T-cell (primary cell): ENCODE results near the gene CFAP300. TPM values are rescaled to one million over a fixed set of nuclear protein-coding genes. Genes with fewer than 3 reads are reported as not detected.

Source experiments
- ATAC-seq, 4 experiments: fragments of 200-7000 bp in 3 of 4; fragments of 150-1000 bp in 1 of 4; cut with Tn5 transposase; replicated peaks in 1 of 4; 1 replicate in 3 of 4; 2 replicates in 1 of 4; pipeline ENCODE4 v1.10.0; 2021; ENCODE audit warnings: moderate library complexity in 3 of 4, mild to moderate bottlenecking in 2 of 4, moderate number of reproducible peaks in 1 of 4
- CTCF ChIA-PET, 2 donors: fragments of 300-600 bp; sonication (Branson Sonifier 250); formaldehyde crosslinking; loops; one replicate each; lab custom pipeline; 2022; ENCODE audit warnings: antibody characterized with exemption in 2 of 2; lab: Charles Lee
- POLR2A ChIA-PET, 2 donors: fragments of 300-600 bp; sonication (Branson Sonifier 250); formaldehyde crosslinking; loops; one replicate each; lab custom pipeline; 2022; ENCODE audit warnings: antibody characterized with exemption in 2 of 2; lab: Charles Lee
- DNase-seq, 35 experiments: peaks; one replicate each; pipeline versions ENCODE4 v3.0.0 to v3.0.0-alpha.2; 2013 to 2023
- H3K27ac ChIP-seq: one replicate; pipeline ENCODE4 v1.5.1; 2013; ENCODE audit warnings: low read length
- H3K27me3 ChIP-seq, 2 experiments: replicated peaks in 1 of 2; 1 replicate in 1 of 2; 2 replicates in 1 of 2; pipeline versions ENCODE4 v1.6.1 to v1.7.0; 2013; ENCODE audit warnings: low read length in 1 of 2, mixed read lengths in 1 of 2; ENCODE audit not compliant: control insufficient read depth in 2 of 2, insufficient read depth in 2 of 2; ENCODE audit errors: extremely low read depth in 1 of 2
- H3K36me3 ChIP-seq, 2 donors: 1 replicate in 1 of 2; 2 replicates in 1 of 2; pipeline versions ENCODE4 v1.6.1 to v1.7.0; 2013; ENCODE audit warnings: low read length in 1 of 2; ENCODE audit not compliant: control insufficient read depth in 2 of 2, insufficient read depth in 1 of 2; ENCODE audit errors: extremely low read depth in 1 of 2
- H3K4me1 ChIP-seq, 2 experiments: 1 replicate in 1 of 2; 2 replicates in 1 of 2; pipeline versions ENCODE4 v1.6.1 to v1.7.0; 2013; ENCODE audit warnings: low read length in 2 of 2, mixed read lengths in 1 of 2; ENCODE audit not compliant: insufficient read depth in 2 of 2, control insufficient read depth in 1 of 2; ENCODE audit errors: extremely low read depth in 1 of 2
- H3K4me3 ChIP-seq, 2 donors: 1 replicate in 1 of 2; 2 replicates in 1 of 2; pipeline versions ENCODE4 v1.5.1 to v1.7.0; 2013; ENCODE audit warnings: mild to moderate bottlenecking in 2 of 2, low read length in 1 of 2, moderate library complexity in 1 of 2; ENCODE audit not compliant: control insufficient read depth in 1 of 2; ENCODE audit errors: extremely low read depth in 1 of 2
- H3K9me3 ChIP-seq: 2 replicates; pipeline ENCODE4 v1.7.0; 2013
- H3K27ac Mint-ChIP-seq, 2 donors: one replicate each; pipeline ENCODE4 v1.8.0; 2020 to 2021; ENCODE audit warnings: mild to moderate bottlenecking in 2 of 2, mixed read lengths in 2 of 2
- H3K27me3 Mint-ChIP-seq, 2 donors: one replicate each; pipeline ENCODE4 v1.8.0; 2021 to 2022; ENCODE audit warnings: mixed read lengths in 2 of 2
- H3K36me3 Mint-ChIP-seq: one replicate; pipeline ENCODE4 v1.8.0; 2021; ENCODE audit warnings: mixed read lengths
- H3K4me1 Mint-ChIP-seq, 3 donors: one replicate each; pipeline ENCODE4 v1.8.0; 2020 to 2022; ENCODE audit warnings: mixed read lengths in 3 of 3, mild to moderate bottlenecking in 1 of 3
- H3K4me3 Mint-ChIP-seq, 3 donors: one replicate each; pipeline ENCODE4 v1.8.0; 2020 to 2022; ENCODE audit warnings: mild to moderate bottlenecking in 3 of 3, mixed read lengths in 3 of 3, moderate library complexity in 3 of 3
- H3K9me3 Mint-ChIP-seq, 3 donors: one replicate each; pipeline ENCODE4 v1.8.0; 2020 to 2022; ENCODE audit warnings: mixed read lengths in 3 of 3
- WGBS: methylation state at CpG from one replicate; pipeline ENCODE4 v1.1.5; 2013; ENCODE audit warnings: missing lambda C conversion rate; ENCODE audit not compliant: insufficient coverage; 5-methylcytosine and 5-hydroxymethylcytosine counted together
- total RNA-seq, 35 experiments: library from RNA in 6 of 35; stranded (reverse) in 6 of 35; fragments of 120-200 nt in 1 of 35; gene quantifications; one replicate each; pipeline versions ENCODE4 v1.2.1 to v1.2.4 and lab custom pipeline; 2013 to 2026

The CFAP300 gene
- total RNA-seq, 5 donors from 2014 or later (not counting 1 experiment from before 2014, with no cell fraction given) = not detected

DNA sequence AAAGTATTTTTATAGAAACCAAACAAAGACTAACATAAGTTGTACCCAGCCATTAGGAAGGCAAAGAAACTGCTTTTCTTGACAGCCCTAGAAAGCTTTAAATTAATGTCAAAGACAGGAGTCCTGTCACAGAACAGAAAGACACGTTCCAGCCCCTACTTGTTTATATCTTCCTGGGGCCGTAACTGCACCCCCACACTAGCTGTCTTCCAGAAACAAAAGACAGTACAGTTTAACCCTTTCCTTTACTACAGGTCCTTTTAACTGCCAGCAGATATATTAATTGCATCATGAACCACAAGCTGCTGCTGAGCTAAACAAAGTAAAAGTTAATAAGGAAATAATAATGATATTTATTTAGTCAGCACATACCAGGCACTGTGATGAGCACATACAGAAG, 20.3 kb upstream of the CFAP300 start:
- Histone ChIP-seq H3K36me3 (no peaks in the 10 kb centered on the region), H3K27me3 (peaks cover 3 to 7% of the 10 kb centered on the region in 2 experiments), H3K4me1 (no peaks in the 10 kb centered on the region), H3K27ac (no peak overlapping the region), H3K9me3 (no peaks in the 10 kb centered on the region), H3K4me3 (no peak overlapping the region)
- CTCF ChIA-PET = no interaction called here
- Mint-ChIP-seq H3K27me3 (peaks cover 25 to 28% of the 10 kb centered on the region in 2 donors), H3K9me3 (no peaks in the 10 kb centered on the region), H3K4me3 (no peak overlapping the region), H3K36me3 (no peaks in the 10 kb centered on the region), H3K4me1 (no peaks in the 10 kb centered on the region), H3K27ac (no peak overlapping the region)
- ATAC-seq (no peak), DNase-seq (no peak)
- WGBS = no CpG with 5 or more reads among the region's 2 CpGs
- POLR2A ChIA-PET = no interaction called here

DNA sequence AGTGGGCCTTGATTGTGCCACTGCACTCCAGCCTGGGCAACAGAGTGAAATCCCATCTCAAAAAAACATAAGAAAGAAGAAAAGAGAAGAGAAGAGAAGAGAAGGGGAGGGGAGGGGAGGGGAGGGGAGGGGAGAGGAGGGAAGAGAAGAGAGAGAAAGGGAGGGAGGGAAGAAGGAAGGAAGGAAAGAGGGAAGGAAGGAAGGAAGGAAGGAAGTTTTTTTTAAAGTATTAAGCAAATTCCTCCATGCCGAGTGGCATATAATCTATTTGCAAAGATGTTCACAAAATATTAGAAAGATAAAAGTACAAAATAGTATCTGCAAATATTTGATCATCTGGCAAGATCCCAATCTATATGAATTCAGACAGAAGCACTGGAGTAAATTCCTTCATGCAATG, 10.5 kb upstream of the CFAP300 start:
- Mint-ChIP-seq H3K9me3 (peaks cover 0 to 9% (median 3%) of the 10 kb centered on the region in 3 donors), H3K4me1 (no peaks in the 10 kb centered on the region), H3K27me3 (peaks cover 13 to 18% of the 10 kb centered on the region in 2 donors), H3K27ac (no peak overlapping the region), H3K36me3 (no peaks in the 10 kb centered on the region), H3K4me3 (no peak overlapping the region)
- ChIA-PET POLR2A (no interaction called here), CTCF (no interaction called here)
- DNase-seq = no peak
- Histone ChIP-seq H3K4me3 (no peak overlapping the region), H3K4me1 (no peaks in the 10 kb centered on the region), H3K9me3 (no peaks in the 10 kb centered on the region), H3K27me3 (peaks cover 0 to 5% of the 10 kb centered on the region in 2 experiments), H3K27ac (no peak overlapping the region), H3K36me3 (no peaks in the 10 kb centered on the region)
- no peak for ATAC-seq
- no CpG with 5 or more reads among the region's 1 CpG for WGBS

- H3K4me3 ChIP-seq = peak overlapping the region; percentile 13 to 54
- ATAC-seq = no peak
- peaks cover 0 to 2% (median 0%) of the 10 kb centered on the region in 3 donors for H3K9me3 Mint-ChIP-seq
- H3K9me3 ChIP-seq = peaks cover 4% of the 10 kb centered on the region
- H3K27ac Mint-ChIP-seq = no peak overlapping the region
- CTCF ChIA-PET = no interaction called here
- H3K4me1 ChIP-seq = peaks cover 0 to 7% of the 10 kb centered on the region in 2 experiments
- no peaks in the 10 kb centered on the region for H3K36me3 Mint-ChIP-seq
- POLR2A ChIA-PET = no interaction called here
- H3K27me3 Mint-ChIP-seq = peaks cover 41 to 44% of the 10 kb centered on the region in 2 donors
- no CpG with 5 or more reads among the region's 4 CpGs for WGBS
- H3K36me3 ChIP-seq = no peaks in the 10 kb centered on the region
- H3K27ac ChIP-seq = no peak overlapping the region
- peak overlapping the region; percentile 39 to 69 (median 49) for H3K4me3 Mint-ChIP-seq
- H3K4me1 Mint-ChIP-seq = peaks cover 6 to 9% (median 8%) of the 10 kb centered on the region in 3 donors
- peaks cover 18 to 22% of the 10 kb centered on the region in 2 experiments for H3K27me3 ChIP-seq
- no peak for DNase-seq
These were observed 396 bp upstream of the CFAP300 start for GRCh38 chr11:102046841-102047240.

- Histone ChIP-seq H3K4me1 (peaks cover 0 to 7% of the 10 kb centered on the region in 2 experiments), H3K36me3 (no peaks in the 10 kb centered on the region), H3K27me3 (peaks cover 16% of the 10 kb centered on the region in 2 experiments), H3K9me3 (no peaks in the 10 kb centered on the region), H3K4me3 (no peak overlapping the region), H3K27ac (no peak overlapping the region)
- Mint-ChIP-seq H3K36me3 (no peaks in the 10 kb centered on the region), H3K4me1 (peaks cover 6 to 9% (median 8%) of the 10 kb centered on the region in 3 donors), H3K27me3 (peaks cover 31% of the 10 kb centered on the region in 2 donors), H3K27ac (no peak overlapping the region), H3K4me3 (no peak overlapping the region), H3K9me3 (no peaks in the 10 kb centered on the region)
- no peak for DNase-seq
- 71% methylated on average over 1 of the region's 5 CpGs for WGBS
- ChIA-PET POLR2A (no interaction called here), CTCF (no interaction called here)
- ATAC-seq = no peak
These were observed 3.8 kb downstream of the CFAP300 start for GRCh38 chr11:102050927-102051575.

DNA sequence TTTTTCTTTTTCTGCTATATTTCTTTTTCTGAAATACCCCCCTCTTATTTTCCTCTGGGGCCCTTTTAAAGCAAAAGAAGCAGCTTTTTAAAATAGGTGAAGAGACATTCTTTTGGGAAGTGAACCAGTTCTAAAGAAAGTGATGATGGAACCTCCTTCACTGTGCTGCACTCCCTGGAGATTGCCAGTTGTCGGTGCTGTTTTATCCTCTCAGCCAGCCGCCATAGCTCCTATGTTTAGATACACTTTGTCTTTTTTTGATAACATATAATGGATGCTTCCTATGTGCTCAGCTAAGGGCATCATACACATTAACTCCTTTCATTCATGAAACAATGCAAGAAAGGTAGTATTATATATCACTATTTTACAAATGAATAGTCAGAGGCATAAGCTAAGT, 14.0 kb downstream of the CFAP300 start:
- Histone ChIP-seq H3K9me3 (no peaks in the 10 kb centered on the region), H3K4me1 (no peaks in the 10 kb centered on the region), H3K4me3 (no peak overlapping the region), H3K36me3 (no peaks in the 10 kb centered on the region), H3K27ac (no peak overlapping the region), H3K27me3 (peaks cover 0 to 15% of the 10 kb centered on the region in 2 experiments)
- no peaks in the 10 kb centered on the region for H3K4me1 Mint-ChIP-seq
- ChIA-PET CTCF (no interaction called here), POLR2A (interaction anchor here in 1 of 2 donors (0.5 kb wide), 1 partner anchor 62 kb away, joined by 4 read pairs; no protein-coding TSS in a partner anchor)
- H3K36me3 Mint-ChIP-seq = no peaks in the 10 kb centered on the region
- DNase-seq = no peak
- no peak overlapping the region for H3K27ac Mint-ChIP-seq
- peaks cover 19 to 20% of the 10 kb centered on the region in 2 donors for H3K27me3 Mint-ChIP-seq
- no peak for ATAC-seq
- no CpG with 5 or more reads among the region's 2 CpGs for WGBS
- no peak overlapping the region for H3K4me3 Mint-ChIP-seq
- no peaks in the 10 kb centered on the region for H3K9me3 Mint-ChIP-seq

DNA sequence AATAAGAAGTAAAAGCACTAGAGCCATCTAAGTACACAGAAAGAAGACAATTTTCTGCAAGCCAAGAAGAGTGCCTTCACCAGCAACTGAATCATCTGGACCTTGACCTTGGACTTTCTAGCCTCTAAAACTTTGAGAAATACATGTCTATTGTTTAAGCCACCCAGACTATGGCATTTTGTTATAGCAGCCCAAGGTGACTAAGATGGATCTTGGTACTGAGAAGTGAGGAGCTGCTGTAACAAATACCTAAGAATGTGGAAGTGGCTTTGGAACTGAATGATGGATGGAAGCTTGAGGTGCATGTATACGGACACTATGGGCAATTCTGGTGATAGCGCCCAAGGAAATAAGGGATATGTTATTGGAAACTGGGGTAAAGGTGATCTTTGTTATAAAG, 14.9 kb downstream of the CFAP300 start:
- ChIA-PET POLR2A (interaction anchor here in 1 of 2 donors (0.5 kb wide), 1 partner anchor 61 kb away, joined by 4 read pairs; no protein-coding TSS in a partner anchor), CTCF (interaction anchor here in 1 of 2 donors (0.5 kb wide), 1 partner anchor 166 kb away, joined by 5 read pairs; no protein-coding TSS in a partner anchor)
- no peaks in the 10 kb centered on the region for H3K4me1 Mint-ChIP-seq
- Histone ChIP-seq H3K4me3 (no peak overlapping the region), H3K27me3 (peaks cover 0 to 18% of the 10 kb centered on the region in 2 experiments), H3K27ac (no peak overlapping the region), H3K36me3 (no peaks in the 10 kb centered on the region), H3K9me3 (no peaks in the 10 kb centered on the region), H3K4me1 (no peaks in the 10 kb centered on the region)
- WGBS = 75% methylated on average over 2 of the region's 2 CpGs
- no peaks in the 10 kb centered on the region for H3K36me3 Mint-ChIP-seq
- ATAC-seq = no peak
- no peak overlapping the region for H3K27ac Mint-ChIP-seq
- peaks cover 19 to 20% of the 10 kb centered on the region in 2 donors for H3K27me3 Mint-ChIP-seq
- DNase-seq = no peak
- no peaks in the 10 kb centered on the region for H3K9me3 Mint-ChIP-seq
- H3K4me3 Mint-ChIP-seq = no peak overlapping the region
